PC-3 (cell line): Measurements from ENCODE around the gene LCE3D.

Experiments
- CTCF ChIP-seq: fragments of 300-600 bp; sonication (generic); conservative IDR thresholded peaks from 2 replicates; pipeline ENCODE4 v1.5.1; 2017; ENCODE audit warnings: antibody characterized with exemption, low read depth, mild to moderate bottlenecking, low read length
- EZH2phosphoT487 ChIP-seq: fragments of 300-600 bp; sonication (generic); IDR thresholded peaks from 2 replicates; pipeline ENCODE4 v1.6.1; 2018; ENCODE audit warnings: mild to moderate bottlenecking, antibody characterized with exemption, low read length, borderline replicate concordance

GRCh38 chr1:152577168-152577567, 3.1 kb downstream of the LCE3D start:
- TF ChIP-seq EZH2phosphoT487, result no peak
- no peak for TF ChIP-seq CTCF
